CD4-positive, alpha-beta T cell treated with Interleukin-21 for 1 hour (primary cell): Measurements from ENCODE around the gene PCDHB12.
"Not testable (repeated sequence)": the region's sequence is repeated elsewhere in the genome, so short reads cannot be mapped to it uniquely, and the experiment has no call there.

Experiments
- DNase-seq: peaks from one replicate; pipeline ENCODE4 v3.0.0-alpha.2; 2020

The PCDHB12 gene

GRCh38 chr5:141210849-141211248 lies 2.3 kb downstream of the PCDHB12 start:
- not testable (repeated sequence) for DNase-seq

GRCh38 chr5:141213656-141214339 lies 5.3 kb downstream of the PCDHB12 start, which contains the start of gene PCDHB13:
PCDHB13 (plus strand) TSS chr5:141213919; CDS start chr5:141214124, 205 bp downstream.
- peak; percentile 21 for DNase-seq

- DNase-seq: not testable (repeated sequence)
These were observed 6.1 kb downstream of the PCDHB12 start for GRCh38 chr5:141214583-141214982.

- not testable (repeated sequence) for DNase-seq
These were observed 7.0 kb downstream of the PCDHB12 start for GRCh38 chr5:141215504-141215903.

GRCh38 chr5:141216035-141216434 lies 7.5 kb downstream of the PCDHB12 start:
- DNase-seq: not testable (repeated sequence)

- DNase-seq: peak; percentile 9
These were observed 14.7 kb downstream of the PCDHB12 start, which contains the start of gene PCDHB14 for GRCh38 chr5:141223112-141223783. PCDHB14 (plus strand) TSS chr5:141223343; CDS start chr5:141223506, 163 bp downstream.

GRCh38 chr5:141224844-141225243 lies 16.3 kb downstream of the PCDHB12 start:
- not testable (repeated sequence) for DNase-seq

GRCh38 chr5:141225421-141225820 lies 16.9 kb downstream of the PCDHB12 start:
- not testable (repeated sequence) for DNase-seq

- DNase-seq: no peak
These were observed 25.7 kb downstream of the PCDHB12 start for GRCh38 chr5:141234109-141234667.

- not testable (repeated sequence) for DNase-seq
These were observed 27.4 kb downstream of the PCDHB12 start for GRCh38 chr5:141235922-141236321.

- no peak for DNase-seq
These were observed 28.2 kb downstream of the PCDHB12 start for GRCh38 chr5:141236516-141237313.

- no peak for DNase-seq
These were observed 33.0 kb downstream of the PCDHB12 start for GRCh38 chr5:141241496-141241895.

- DNase-seq: peak; percentile 16
These were observed 36.8 kb downstream of the PCDHB12 start, which contains the start of gene PCDHB15 for GRCh38 chr5:141245250-141245717. PCDHB15 (plus strand) TSS chr5:141245395; CDS start chr5:141245579, 184 bp downstream.

GRCh38 chr5:141246971-141247370 lies 38.5 kb downstream of the PCDHB12 start:
- DNase-seq: not testable (repeated sequence)

- DNase-seq: not testable (repeated sequence)
These were observed 38.9 kb downstream of the PCDHB12 start for GRCh38 chr5:141247434-141247833.

- DNase-seq: no peak
These were observed 42.1 kb downstream of the PCDHB12 start for GRCh38 chr5:141250576-141250975.

- no peak for DNase-seq
These were observed 49.9 kb downstream of the PCDHB12 start for GRCh38 chr5:141258464-141258863.

GRCh38 chr5:141258948-141259347 lies 50.4 kb downstream of the PCDHB12 start:
- DNase-seq: no peak

GRCh38 chr5:141260458-141261237 lies 52.1 kb downstream of the PCDHB12 start:
- no peak for DNase-seq

- DNase-seq: no peak
These were observed 52.7 kb downstream of the PCDHB12 start for GRCh38 chr5:141261238-141261546.
